K562 (cell line): Measurements from ENCODE around the gene CAPZB. TPM values are rescaled to one million over a fixed set of nuclear protein-coding genes. Genes with fewer than 3 reads are reported as not detected.

Experiments
- ATAC-seq: fragments of 200-7000 bp; cut with Tn5 transposase; 3 replicates; pipeline ENCODE4 v1.9.1; 2020; ENCODE audit warnings: moderate library complexity
- BruUV-seq: library from RNA; stranded (reverse); fragments of 400-500 nt; replicated peaks from 2 replicates; lab custom pipeline; 2021; lab: Mats Ljungman, UMichigan
- CTCF ChIA-PET: fragments of 300-600 bp; formaldehyde crosslinking; extraction: SDS; loops from one replicate; lab custom pipeline; 2021; ENCODE audit warnings: low intra/inter-chr PET ratio; lab: Yijun Ruan, JAX
- POLR2A ChIA-PET: fragments of 300-600, 350-650 bp; sonication (Branson Sonifier 250); formaldehyde crosslinking; extraction: SDS; loops from one replicate; lab custom pipeline; 2021; ENCODE audit warnings: antibody characterized with exemption, inconsistent platforms; lab: Yijun Ruan, JAX
- DNase-seq, 4 experiments: peaks; one replicate each; pipeline versions ENCODE4 v3.0.0 to v3.0.0-alpha.2; 2011 to 2018; ENCODE audit warnings: low spot score in 3 of 4, mixed read lengths in 3 of 4; ENCODE audit errors: extremely low read depth in 1 of 4
- FAIRE-seq: peaks from 2 replicates; lab custom pipeline; 2011; peaks lifted over from hg19 to GRCh38; lab: Jason Lieb, UNC
- H2AFZ ChIP-seq: 2 replicates; pipeline ENCODE4 v1.6.0; 2011; ENCODE audit warnings: low read depth, low read length, control low read depth, inconsistent platforms
- H3K27ac ChIP-seq: fragments of 200-600 bp; 3 replicates; pipeline ENCODE4 v1.8.0; 2011; ENCODE audit warnings: low read depth, mild to moderate bottlenecking, control low read depth, inconsistent platforms, low read length, moderate library complexity, mixed read lengths; ENCODE audit errors: extremely low read depth
- H3K27me3 ChIP-seq, 2 experiments: fragments of 300-600 bp in 1 of 2; 2 replicates in 1 of 2; 3 replicates in 1 of 2; pipeline versions ENCODE4 v1.6.0 to v1.8.0; 2011; ENCODE audit warnings: inconsistent platforms in 2 of 2, low read length in 2 of 2, mild to moderate bottlenecking in 1 of 2, mixed read lengths in 1 of 2, moderate library complexity in 1 of 2; ENCODE audit not compliant: control insufficient read depth in 2 of 2, insufficient read depth in 2 of 2
- H3K36me3 ChIP-seq: fragments of 300-600 bp; 3 replicates; pipeline ENCODE4 v1.8.0; 2011; ENCODE audit warnings: mild to moderate bottlenecking, low read length, inconsistent platforms; ENCODE audit not compliant: control insufficient read depth, insufficient read depth
- H3K4me1 ChIP-seq, 2 experiments: fragments of 200-600 bp in 1 of 2; replicated peaks in 1 of 2; 2 replicates in 1 of 2; 3 replicates in 1 of 2; pipeline versions ENCODE4 v1.5.1 to v1.8.0; 2011; ENCODE audit warnings: inconsistent platforms in 2 of 2, low read length in 2 of 2, mild to moderate bottlenecking in 1 of 2, mixed read lengths in 1 of 2, moderate library complexity in 1 of 2; ENCODE audit not compliant: control insufficient read depth in 2 of 2, insufficient read depth in 2 of 2
- H3K4me2 ChIP-seq: 2 replicates; pipeline ENCODE4 v1.6.1; 2011; ENCODE audit warnings: low read length, control low read depth, inconsistent platforms, mixed read lengths; ENCODE audit not compliant: insufficient read depth
- H3K4me3 ChIP-seq: fragments of 200-600 bp; sonication (generic), shearing (Covaris generic); 2 replicates; pipeline ENCODE4 v1.5.1; 2016; ENCODE audit warnings: control low read depth, inconsistent platforms
- H3K79me2 ChIP-seq: fragments of 200-600 bp; 3 replicates; pipeline ENCODE4 v1.8.0; 2011; ENCODE audit warnings: low read length, inconsistent platforms; ENCODE audit not compliant: control insufficient read depth, insufficient read depth
- H3K9ac ChIP-seq, 2 experiments: 2 replicates each; pipeline versions ENCODE4 v1.6.0 to v1.6.1; 2011; ENCODE audit warnings: low read depth in 2 of 2, low read length in 2 of 2, control low read depth in 1 of 2, inconsistent platforms in 1 of 2, mild to moderate bottlenecking in 1 of 2, mixed read lengths in 1 of 2; ENCODE audit not compliant: insufficient read depth in 1 of 2
- H3K9me1 ChIP-seq: one replicate; pipeline ENCODE4 v1.6.0; 2011; ENCODE audit warnings: inconsistent platforms, mild to moderate bottlenecking, low read length, moderate library complexity; ENCODE audit not compliant: control insufficient read depth, insufficient read depth
- H3K9me3 ChIP-seq: replicated peaks from 2 replicates; pipeline ENCODE4 v1.5.1; 2011; ENCODE audit warnings: low read depth, low read length, inconsistent platforms; ENCODE audit not compliant: control insufficient read depth, insufficient read depth
- H4K20me1 ChIP-seq: replicated peaks from 2 replicates; pipeline ENCODE4 v1.6.1; 2011; ENCODE audit warnings: low read length, inconsistent platforms, mixed read lengths; ENCODE audit not compliant: control insufficient read depth, insufficient read depth
- ADNP ChIP-seq: fragments of 200-800 bp; sonication (Bioruptor generic); IDR thresholded peaks from 2 replicates; pipeline ENCODE4 v1.6.1; 2016; ENCODE audit warnings: missing genetic modification characterization, missing compliant biosample characterization
- CBFA2T2 ChIP-seq: fragments of 450-650 bp; conservative IDR thresholded peaks from 2 replicates; pipeline ENCODE4 v1.6.1; 2017; ENCODE audit warnings: mild to moderate bottlenecking
- EWSR1 ChIP-seq: fragments of 450-650 bp; IDR thresholded peaks from 2 replicates; pipeline ENCODE4 v1.6.1; 2018; ENCODE audit warnings: borderline replicate concordance, mild to moderate bottlenecking, low read depth, moderate library complexity; ENCODE audit not compliant: partially characterized antibody
- KDM2B ChIP-seq: fragments of 250-450 bp; sonication (Bioruptor Pico); IDR thresholded peaks from 2 replicates; pipeline ENCODE4 v1.8.0; 2021; ENCODE audit warnings: mild to moderate bottlenecking, moderate library complexity
- NBN ChIP-seq: fragments of 450-650 bp; IDR thresholded peaks from 2 replicates; pipeline ENCODE4 v1.6.1; 2016; ENCODE audit warnings: low read depth, mild to moderate bottlenecking
- OTX1 ChIP-seq: fragments of 450-650 bp; formaldehyde crosslinking; IDR thresholded peaks from 2 replicates; pipeline ENCODE4 v1.4.0; 2022; ENCODE audit warnings: mild to moderate bottlenecking
- PYGO2 ChIP-seq: fragments of 450-650 bp; IDR thresholded peaks from 2 replicates; pipeline ENCODE4 v1.6.1; 2016; ENCODE audit warnings: mild to moderate bottlenecking, missing genetic modification characterization, moderate library complexity, missing compliant biosample characterization
- RAD51 ChIP-seq: fragments of 450-650 bp; IDR thresholded peaks from 2 replicates; pipeline ENCODE4 v1.7.1; 2016; ENCODE audit warnings: low read depth, mild to moderate bottlenecking, borderline replicate concordance
- RBM17 ChIP-seq: fragments of 200-400 bp; formaldehyde crosslinking; IDR thresholded peaks from 2 replicates; pipeline ENCODE4 v1.6.1; 2017; ENCODE audit warnings: low read depth, mild to moderate bottlenecking, low read length, borderline replicate concordance
- RFX7 ChIP-seq: fragments of 250-450 bp; sonication (Bioruptor Pico); IDR thresholded peaks from 2 replicates; pipeline ENCODE4 v1.5.1; 2021; ENCODE audit warnings: mild to moderate bottlenecking
- SMAD3 ChIP-seq: fragments of 450-650 bp; formaldehyde crosslinking; conservative IDR thresholded peaks from 2 replicates; pipeline ENCODE4 v1.4.0; 2020; ENCODE audit warnings: mild to moderate bottlenecking
- SREBF2 ChIP-seq: sonication (generic); formaldehyde crosslinking; IDR thresholded peaks from 2 replicates; pipeline ENCODE4 v1.4.0; 2020; ENCODE audit warnings: mild to moderate bottlenecking, missing genetic modification reagents
- TBL1XR1 ChIP-seq, 2 experiments: IDR thresholded peaks; 2 replicates each; pipeline ENCODE4 v1.6.1; 2012; ENCODE audit warnings: improper control_type of control experiment in 2 of 2, low read length in 2 of 2, mild to moderate bottlenecking in 1 of 2
- TCF3 ChIP-seq: sonication (generic); formaldehyde crosslinking; IDR thresholded peaks from 2 replicates; pipeline ENCODE4 v1.4.0; 2020; ENCODE audit warnings: mild to moderate bottlenecking, missing genetic modification reagents
- TFAM ChIP-seq: fragments of 250-450 bp; sonication (Bioruptor Pico); conservative IDR thresholded peaks from 2 replicates; pipeline ENCODE4 v1.5.0; 2021; ENCODE audit warnings: mild to moderate bottlenecking, moderate library complexity
- USF2 ChIP-seq: sonication (generic); formaldehyde crosslinking; IDR thresholded peaks from 2 replicates; pipeline ENCODE4 v1.5.0; 2020; ENCODE audit warnings: missing genetic modification reagents
- ZBTB11 ChIP-seq, 3 experiments: fragments of 200-800 bp in 1 of 3; fragments of 250-450 bp in 1 of 3; fragments of 450-650 bp in 1 of 3; sonication (Bioruptor Pico) in 1 of 3; sonication (Bioruptor generic) in 1 of 3; formaldehyde crosslinking in 1 of 3; IDR thresholded peaks; 2 replicates each; pipeline versions ENCODE4 v1.6.1 to v1.8.0; 2016 to 2022; ENCODE audit warnings: mild to moderate bottlenecking in 2 of 3, missing genetic modification characterization in 2 of 3, missing compliant biosample characterization in 1 of 3, moderate library complexity in 1 of 3
- ZNF354B ChIP-seq: fragments of 250-450 bp; sonication (Bioruptor Pico); IDR thresholded peaks from 2 replicates; pipeline ENCODE4 v1.4.0; 2020
- WGBS: fragments of 100-300 bp; shearing (Covaris generic); methylation state at CpG from one replicate; pipeline ENCODE4 v1.1.6; 2016; ENCODE audit warnings: low coverage, mixed read lengths; ENCODE audit not compliant: insufficient coverage; ENCODE audit errors: missing lambda C conversion rate; 5-methylcytosine and 5-hydroxymethylcytosine counted together
- in situ Hi-C: fragments of 300-500 bp; cut with MboI; formaldehyde crosslinking; loops from 4 replicates; pipeline ENCODE4 v1.15.0; 2018; ENCODE audit warnings: inconsistent platforms, mixed read lengths
- intact Hi-C: fragments of 100-400 bp; cut with micrococcal nuclease; formaldehyde crosslinking; loops from 2 replicates; pipeline ENCODE4 v1.14.2; 2022
- polyA plus RNA-seq, 8 experiments: library from polyadenylated mRNA; depleted of rRNA in 4 of 8; stranded (reverse) in 5 of 8; unstranded in 3 of 8; fragments of >200 nt; fragmentation: Nextera tagmentation in 2 of 8; fragmentation: Illumina TruSeq in 1 of 8; extraction: Ambion mirVana in 2 of 8; extraction: Trizol in 1 of 8; gene quantifications; 2 replicates each; pipeline versions ENCODE4 v1.2.1 to v1.2.3, GENCODE V29; 2011 to 2014; ENCODE audit warnings: inconsistent platforms in 1 of 8, missing spikeins in 1 of 8
- total RNA-seq, 7 experiments: library from RNA; depleted of rRNA in 6 of 7; stranded (reverse); fragments of >200 nt in 6 of 7; fragmentation: Illumina TruSeq in 2 of 7; extraction: Trizol in 2 of 7; gene quantifications; 2 replicates each; pipeline versions ENCODE4 v1.2.1 to v1.2.3, GENCODE V29; 2011 to 2021; ENCODE audit warnings: low replicate concordance in 1 of 7
- TF ChIP-seq, protein P1 (sequence below): fragments of 250-450 bp; sonication (Bioruptor Pico); IDR thresholded peaks from 2 replicates; pipeline ENCODE4 v1.8.0; 2022; ENCODE audit warnings: moderate library complexity, mild to moderate bottlenecking, inconsistent platforms

Gene CAPZB
- total and polyA plus RNA-seq, 9 of the 15 experiments (the other 6 are each of a cell fraction or from before 2014, with no cell fraction given) = 57.6 to 297 (median 125) TPM

DNA sequence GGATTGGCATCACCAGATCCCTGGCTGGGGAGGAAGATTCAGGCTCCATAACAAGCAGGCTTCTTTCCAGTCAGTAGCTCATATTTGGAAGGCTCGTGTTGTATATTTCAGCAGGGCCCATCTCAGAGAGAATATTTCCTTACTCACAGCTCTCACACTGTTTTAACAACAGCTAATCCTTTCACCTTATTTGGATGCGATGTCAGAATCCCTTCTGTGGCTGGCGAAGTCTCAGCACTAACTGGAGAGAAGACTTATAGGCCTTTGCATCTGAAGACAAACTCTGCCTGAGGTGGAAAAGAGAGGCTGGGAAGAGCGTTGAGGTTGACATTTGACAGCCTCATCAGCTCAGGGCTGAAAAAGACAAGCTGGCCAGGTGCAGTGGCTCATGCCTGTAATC is 47.2 kb upstream of the CAPZB start:
- ChIA-PET CTCF (no interaction called here), POLR2A (interaction anchor here (0.6 to 1.3 kb wide), 4 partner anchors 9 to 95 kb away, joined by 3 to 4 read pairs (median 4); no protein-coding TSS in a partner anchor)
- TF ChIP-seq NBN (no peak), ZNF354B (CRISPR knock-in tag) (no peak), TBL1XR1 (IDR thresholded peaks at IDR 0.05; ENCODE audit: low read length in 2 of 2) (no peak), ADNP (no peak), PYGO2 (tag) (no peak), TFAM (CRISPR knock-in tag) (no peak), RAD51 (no peak), OTX1 (CRISPR knock-in tag) (no peak), RFX7 (CRISPR knock-in tag) (no peak), ZBTB11 (CRISPR knock-in tag; IDR thresholded peaks at IDR 0.05) (no peak), USF2 (CRISPR knock-in tag) (no peak), KDM2B (CRISPR knock-in tag) (no peak), SREBF2 (CRISPR knock-in tag) (no peak), CBFA2T2 (no peak), RBM17 (no peak), SMAD3 (no peak), EWSR1 (no peak), TCF3 (no peak)
- TF ChIP-seq, protein P1, sequence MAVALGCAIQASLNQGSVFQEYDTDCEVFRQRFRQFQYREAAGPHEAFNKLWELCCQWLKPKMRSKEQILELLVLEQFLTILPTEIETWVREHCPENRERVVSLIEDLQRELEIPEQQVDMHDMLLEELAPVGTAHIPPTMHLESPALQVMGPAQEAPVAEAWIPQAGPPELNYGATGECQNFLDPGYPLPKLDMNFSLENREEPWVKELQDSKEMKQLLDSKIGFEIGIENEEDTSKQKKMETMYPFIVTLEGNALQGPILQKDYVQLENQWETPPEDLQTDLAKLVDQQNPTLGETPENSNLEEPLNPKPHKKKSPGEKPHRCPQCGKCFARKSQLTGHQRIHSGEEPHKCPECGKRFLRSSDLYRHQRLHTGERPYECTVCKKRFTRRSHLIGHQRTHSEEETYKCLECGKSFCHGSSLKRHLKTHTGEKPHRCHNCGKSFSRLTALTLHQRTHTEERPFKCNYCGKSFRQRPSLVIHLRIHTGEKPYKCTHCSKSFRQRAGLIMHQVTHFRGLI (CRISPR knock-in tag) = no peak
- BruUV-seq = no TSS peak
- no peak for ATAC-seq
- Histone ChIP-seq H3K27ac (no peak overlapping the region), H3K4me1 (peaks cover 0 to 3% of the 10 kb centered on the region in 2 experiments; a peak in 1 of 5 replicates), H3K9ac (no peak overlapping the region), H3K9me1 (no peaks in the 10 kb centered on the region), H4K20me1 (no peaks in the 10 kb centered on the region), H2AFZ (no peak overlapping the region), H3K79me2 (no peaks in the 10 kb centered on the region), H3K27me3 (no peaks in the 10 kb centered on the region), H3K36me3 (no peaks in the 10 kb centered on the region), H3K4me3 (no peak overlapping the region), H3K9me3 (peaks cover 5% of the 10 kb centered on the region), H3K4me2 (no peak overlapping the region)
- in situ Hi-C loops (no loop called here), intact Hi-C loops (no loop called here)
- 48% methylated on average over 4 of the region's 4 CpGs for WGBS
- FAIRE-seq = no peak
- DNase-seq = no peak
